Loucy (cell line): ENCODE data around the gene TCF7L2.

Experiments
- EZH2phosphoT487 ChIP-seq: fragments of 200-600 bp; IDR thresholded peaks from 2 replicates; pipeline ENCODE4 v1.6.1; 2018; ENCODE audit warnings: antibody characterized with exemption, mild to moderate bottlenecking, moderate library complexity, borderline replicate concordance
- TF ChIP-seq, protein P1 (sequence below): fragments of 200-600 bp; sonication (generic); conservative IDR thresholded peaks from 2 replicates; pipeline ENCODE4 v1.5.1; 2014; ENCODE audit warnings: mild to moderate bottlenecking, antibody characterized with exemption, low read length

DNA sequence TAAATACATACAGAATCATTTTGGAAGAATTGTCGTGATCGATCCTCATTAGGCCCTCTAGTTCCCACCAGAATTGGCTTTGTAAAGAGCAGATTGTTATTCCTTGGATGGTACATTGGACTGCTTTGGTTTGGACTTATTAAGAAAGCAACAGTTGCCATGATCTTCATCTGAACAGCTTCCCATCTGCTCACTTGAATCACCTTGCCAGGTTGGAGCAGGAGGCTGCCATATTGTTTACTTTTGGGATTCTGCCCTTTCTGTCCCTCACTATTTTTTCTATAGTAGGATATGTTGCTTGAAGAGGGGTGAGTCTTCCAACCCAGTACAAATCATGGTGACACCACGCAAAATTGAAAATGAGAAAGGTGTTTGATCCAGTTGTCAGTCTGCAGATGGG, 199.6 kb downstream of the TCF7L2 start:
- TF ChIP-seq, protein P1, sequence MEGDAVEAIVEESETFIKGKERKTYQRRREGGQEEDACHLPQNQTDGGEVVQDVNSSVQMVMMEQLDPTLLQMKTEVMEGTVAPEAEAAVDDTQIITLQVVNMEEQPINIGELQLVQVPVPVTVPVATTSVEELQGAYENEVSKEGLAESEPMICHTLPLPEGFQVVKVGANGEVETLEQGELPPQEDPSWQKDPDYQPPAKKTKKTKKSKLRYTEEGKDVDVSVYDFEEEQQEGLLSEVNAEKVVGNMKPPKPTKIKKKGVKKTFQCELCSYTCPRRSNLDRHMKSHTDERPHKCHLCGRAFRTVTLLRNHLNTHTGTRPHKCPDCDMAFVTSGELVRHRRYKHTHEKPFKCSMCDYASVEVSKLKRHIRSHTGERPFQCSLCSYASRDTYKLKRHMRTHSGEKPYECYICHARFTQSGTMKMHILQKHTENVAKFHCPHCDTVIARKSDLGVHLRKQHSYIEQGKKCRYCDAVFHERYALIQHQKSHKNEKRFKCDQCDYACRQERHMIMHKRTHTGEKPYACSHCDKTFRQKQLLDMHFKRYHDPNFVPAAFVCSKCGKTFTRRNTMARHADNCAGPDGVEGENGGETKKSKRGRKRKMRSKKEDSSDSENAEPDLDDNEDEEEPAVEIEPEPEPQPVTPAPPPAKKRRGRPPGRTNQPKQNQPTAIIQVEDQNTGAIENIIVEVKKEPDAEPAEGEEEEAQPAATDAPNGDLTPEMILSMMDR: no peak
- TF ChIP-seq EZH2phosphoT487: no peak
